HAP-1 (cell line): ENCODE measurements around the gene FGF12.
"Not testable (repeated sequence)": the region's sequence is repeated elsewhere in the genome, so short reads cannot be mapped to it uniquely, and the experiment has no call there.

Experiments
- DNase-seq, 2 experiments: peaks; one replicate each; pipeline ENCODE4 v3.0.0-alpha.2; 2016 to 2020; ENCODE audit warnings: low spot score in 2 of 2
- H3K27me3 ChIP-seq: fragments of 250-450 bp; sonication (Bioruptor Pico); 2 replicates; pipeline ENCODE4 v1.5.1; 2020; ENCODE audit warnings: low read depth, mild to moderate bottlenecking, moderate library complexity
- H3K36me3 ChIP-seq: fragments of 250-450 bp; sonication (Bioruptor Pico); replicated peaks from 2 replicates; pipeline ENCODE4 v1.5.1; 2020; ENCODE audit warnings: mild to moderate bottlenecking
- H3K4me1 ChIP-seq: fragments of 250-450 bp; sonication (Bioruptor Pico); 2 replicates; pipeline ENCODE4 v1.5.1; 2020; ENCODE audit warnings: mild to moderate bottlenecking
- H3K4me3 ChIP-seq: fragments of 250-450 bp; sonication (Bioruptor Pico); 2 replicates; pipeline ENCODE4 v1.5.1; 2020; ENCODE audit warnings: mild to moderate bottlenecking, moderate library complexity
- H3K9me3 ChIP-seq: fragments of 250-450 bp; sonication (Bioruptor Pico); 2 replicates; pipeline ENCODE4 v1.5.1; 2020; ENCODE audit warnings: mild to moderate bottlenecking, moderate library complexity
- in situ Hi-C: fragments of 300-500 bp; cut with MboI; formaldehyde crosslinking; loops from 3 replicates; pipeline ENCODE4 v1.14.3; 2020; ENCODE audit warnings: low sequenced_read_pairs, inconsistent platforms, mixed read lengths

Gene FGF12

GRCh38 chr3:192718156-192718555, 9.2 kb downstream of the FGF12 start:
- Histone ChIP-seq H3K4me1 (no peaks in the 10 kb centered on the region), H3K4me3 (no peak overlapping the region), H3K27me3 (peaks cover 2% of the 10 kb centered on the region; the same call in 1 of the 2 replicates), H3K36me3 (no peaks in the 10 kb centered on the region), H3K9me3 (no peaks in the 10 kb centered on the region)
- in situ Hi-C loops = no loop called here
- DNase-seq = peak in 1 of 2 experiments; percentile 17

DNA sequence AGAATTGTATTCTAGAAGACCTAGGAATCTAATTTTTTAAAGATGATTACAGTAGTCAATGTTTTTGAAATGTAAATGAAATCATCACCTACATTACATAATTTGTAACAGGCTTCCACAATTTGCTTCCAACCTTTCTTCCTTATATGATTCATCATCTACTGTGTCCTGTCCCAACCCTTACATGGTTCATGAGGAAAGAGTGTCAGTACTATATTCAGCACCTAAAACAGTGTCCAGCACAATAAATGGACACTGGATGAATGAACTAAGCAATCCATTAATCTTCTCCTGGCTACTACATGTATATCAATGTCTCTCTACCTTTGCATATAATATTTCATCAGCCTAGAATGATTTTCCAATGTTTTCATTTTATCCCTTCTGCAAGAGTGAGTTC, 12.2 kb downstream of the FGF12 start:
- H3K4me3 ChIP-seq = no peak overlapping the region
- no peaks in the 10 kb centered on the region for H3K4me1 ChIP-seq
- no peaks in the 10 kb centered on the region for H3K36me3 ChIP-seq
- in situ Hi-C loops = no loop called here
- H3K9me3 ChIP-seq = no peaks in the 10 kb centered on the region
- no peak for DNase-seq
- no peaks in the 10 kb centered on the region; the same call in 1 of the 2 replicates for H3K27me3 ChIP-seq

DNA sequence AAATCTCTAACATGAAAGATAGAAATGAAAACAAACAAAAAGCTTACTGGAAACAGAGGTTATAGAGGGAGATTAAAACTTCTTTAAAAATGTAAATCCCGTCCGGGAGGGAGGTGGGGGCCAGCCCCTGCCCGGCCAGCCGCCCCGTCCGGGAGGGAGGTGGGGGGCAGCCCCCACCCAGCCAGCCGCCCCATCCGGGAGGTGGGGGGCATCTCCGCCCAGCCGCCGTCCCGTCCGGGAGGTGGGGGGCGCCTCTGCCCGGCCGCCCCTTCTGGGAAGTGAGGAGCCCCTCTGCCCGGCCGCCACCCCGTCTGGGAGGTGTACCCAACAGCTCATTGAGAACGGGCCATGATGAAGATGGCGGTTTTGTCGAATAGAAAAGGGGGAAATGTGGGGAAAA, 16.2 kb downstream of the FGF12 start:
- H3K9me3 ChIP-seq, H3K36me3 ChIP-seq, H3K4me1 ChIP-seq, DNase-seq, H3K4me3 ChIP-seq, H3K27me3 ChIP-seq, in situ Hi-C loops: not testable (repeated sequence)

GRCh38 chr3:192710366-192710765, 17.0 kb downstream of the FGF12 start:
- no peak overlapping the region for H3K4me3 ChIP-seq
- DNase-seq = no peak
- H3K4me1 ChIP-seq = no peaks in the 10 kb centered on the region; the same call in 1 of the 2 replicates
- no peaks in the 10 kb centered on the region for H3K9me3 ChIP-seq
- H3K36me3 ChIP-seq = no peaks in the 10 kb centered on the region
- in situ Hi-C loops = no loop called here
- H3K27me3 ChIP-seq = no peaks in the 10 kb centered on the region

DNA sequence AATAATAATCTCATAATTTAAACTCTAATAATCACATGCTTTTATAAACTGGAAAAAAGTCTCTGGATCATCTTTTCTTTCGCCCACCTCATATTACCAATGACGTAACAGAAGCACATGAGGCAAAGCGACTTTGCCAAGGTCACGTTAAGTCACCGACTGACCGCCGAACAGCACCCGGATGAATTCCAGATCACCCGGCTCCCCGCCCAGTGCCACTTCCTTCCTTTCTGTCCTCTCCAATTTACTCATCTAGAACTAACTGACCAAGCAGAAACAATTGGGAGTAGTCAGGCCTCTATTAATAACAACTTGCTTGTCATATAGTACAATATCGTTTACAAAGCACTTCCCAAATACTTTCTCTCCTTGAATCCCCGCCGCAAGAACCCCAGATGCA, 21.1 kb downstream of the FGF12 start:
- no peak for DNase-seq
- in situ Hi-C loops = no loop called here
- Histone ChIP-seq H3K36me3 (no peaks in the 10 kb centered on the region), H3K4me3 (no peak overlapping the region), H3K4me1 (no peaks in the 10 kb centered on the region; the same call in 1 of the 2 replicates), H3K9me3 (no peaks in the 10 kb centered on the region), H3K27me3 (no peaks in the 10 kb centered on the region)

DNA sequence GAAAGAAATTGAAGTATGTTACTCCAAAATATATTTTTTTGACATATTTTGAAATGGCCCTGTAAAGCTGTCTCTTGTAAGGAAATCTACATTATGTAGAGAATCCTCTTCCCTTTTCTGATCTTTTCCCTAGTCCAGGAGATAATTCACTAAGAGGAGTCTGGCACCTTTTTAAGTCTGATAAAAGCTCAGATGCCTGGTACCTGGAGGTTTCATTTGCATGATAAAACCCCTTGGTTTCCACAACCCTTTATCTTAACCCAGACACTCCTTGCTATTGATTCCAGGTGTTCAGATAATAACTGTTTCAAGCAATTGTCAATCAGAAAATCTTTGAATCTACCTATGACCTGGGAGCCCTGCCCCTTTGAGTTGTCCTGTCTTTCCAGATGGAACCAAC, 26.5 kb downstream of the FGF12 start:
- Histone ChIP-seq H3K4me3 (no peak overlapping the region), H3K27me3 (no peaks in the 10 kb centered on the region), H3K4me1 (no peaks in the 10 kb centered on the region), H3K9me3 (no peaks in the 10 kb centered on the region), H3K36me3 (no peaks in the 10 kb centered on the region)
- no peak for DNase-seq
- in situ Hi-C loops = no loop called here

GRCh38 chr3:192696943-192697587, 30.3 kb downstream of the FGF12 start:
- no peaks in the 10 kb centered on the region for H3K27me3 ChIP-seq
- no peak overlapping the region for H3K4me3 ChIP-seq
- in situ Hi-C loops = no loop called here
- no peak for DNase-seq
- H3K36me3 ChIP-seq = no peaks in the 10 kb centered on the region
- H3K9me3 ChIP-seq = no peaks in the 10 kb centered on the region
- H3K4me1 ChIP-seq = no peaks in the 10 kb centered on the region

DNA sequence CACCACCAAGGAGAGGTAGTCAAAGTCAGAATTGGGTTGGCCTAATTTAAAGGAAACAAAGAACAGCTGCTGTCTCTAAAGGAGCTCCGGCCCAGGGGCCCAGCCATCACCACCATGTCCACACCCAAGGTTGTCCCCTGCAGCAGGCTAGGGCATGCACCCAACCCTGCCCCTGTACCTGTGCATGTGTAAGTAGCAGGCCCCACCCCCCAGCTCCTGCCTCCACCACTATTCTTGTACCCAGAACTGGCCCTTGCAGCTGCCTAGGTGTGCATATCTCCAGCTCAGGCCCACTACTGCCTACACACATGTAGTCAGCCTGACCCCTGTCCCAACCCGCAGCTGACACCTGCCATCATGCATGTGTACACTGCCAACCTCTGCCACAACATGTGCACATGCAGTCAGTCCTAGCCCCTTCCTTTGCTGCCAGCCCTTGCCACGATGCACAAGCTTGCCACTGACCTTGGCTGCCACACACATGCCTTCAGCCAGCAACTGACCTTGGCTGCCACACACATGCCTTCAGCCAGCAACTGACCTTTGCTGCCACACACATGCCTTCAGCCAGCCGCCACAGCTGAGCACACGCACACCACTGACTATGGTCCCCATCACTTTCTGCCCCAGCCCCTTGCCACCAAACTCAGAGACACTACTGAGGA, 39.7 kb downstream of the FGF12 start:
- DNase-seq = no peak
- H3K4me1 ChIP-seq = no peaks in the 10 kb centered on the region
- no peaks in the 10 kb centered on the region for H3K27me3 ChIP-seq
- in situ Hi-C loops = no loop called here
- H3K4me3 ChIP-seq = no peak overlapping the region
- H3K9me3 ChIP-seq = no peaks in the 10 kb centered on the region
- H3K36me3 ChIP-seq = no peaks in the 10 kb centered on the region

DNA sequence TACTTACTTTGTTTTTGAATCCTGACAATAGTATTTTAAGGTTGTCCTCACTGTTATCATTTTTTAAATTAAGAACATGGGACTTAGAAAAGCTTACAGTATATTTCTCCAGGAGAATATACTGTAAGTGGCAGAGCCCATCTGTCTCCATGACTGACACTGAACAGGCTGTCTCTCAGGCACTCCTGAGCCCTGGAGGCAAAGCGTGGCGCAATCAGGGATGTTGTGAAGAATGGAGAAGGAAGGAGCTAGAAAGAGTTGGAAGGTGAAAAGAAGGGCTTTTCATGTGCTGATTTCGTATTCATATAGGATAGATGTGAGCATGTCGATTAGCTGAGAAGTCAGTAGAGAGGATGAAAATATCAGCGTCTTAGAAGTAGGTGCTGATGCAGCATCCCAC, 41.5 kb downstream of the FGF12 start:
- no peak for DNase-seq
- no peaks in the 10 kb centered on the region for H3K9me3 ChIP-seq
- no peaks in the 10 kb centered on the region for H3K27me3 ChIP-seq
- no peaks in the 10 kb centered on the region for H3K36me3 ChIP-seq
- in situ Hi-C loops = no loop called here
- H3K4me3 ChIP-seq = no peak overlapping the region
- no peaks in the 10 kb centered on the region for H3K4me1 ChIP-seq

GRCh38 chr3:192684151-192684550, 43.2 kb downstream of the FGF12 start:
- Histone ChIP-seq H3K36me3 (no peaks in the 10 kb centered on the region), H3K4me3 (no peak overlapping the region), H3K9me3 (no peaks in the 10 kb centered on the region), H3K27me3 (no peaks in the 10 kb centered on the region), H3K4me1 (no peaks in the 10 kb centered on the region)
- DNase-seq = no peak
- in situ Hi-C loops = no loop called here

- no peak for DNase-seq
- in situ Hi-C loops = no loop called here
- H3K4me3 ChIP-seq = no peak overlapping the region
- H3K27me3 ChIP-seq = no peaks in the 10 kb centered on the region
- no peaks in the 10 kb centered on the region for H3K36me3 ChIP-seq
- no peaks in the 10 kb centered on the region for H3K4me1 ChIP-seq
- H3K9me3 ChIP-seq = no peaks in the 10 kb centered on the region
Measured at GRCh38 chr3:192675958-192676649, 51.2 kb downstream of the FGF12 start.

DNA sequence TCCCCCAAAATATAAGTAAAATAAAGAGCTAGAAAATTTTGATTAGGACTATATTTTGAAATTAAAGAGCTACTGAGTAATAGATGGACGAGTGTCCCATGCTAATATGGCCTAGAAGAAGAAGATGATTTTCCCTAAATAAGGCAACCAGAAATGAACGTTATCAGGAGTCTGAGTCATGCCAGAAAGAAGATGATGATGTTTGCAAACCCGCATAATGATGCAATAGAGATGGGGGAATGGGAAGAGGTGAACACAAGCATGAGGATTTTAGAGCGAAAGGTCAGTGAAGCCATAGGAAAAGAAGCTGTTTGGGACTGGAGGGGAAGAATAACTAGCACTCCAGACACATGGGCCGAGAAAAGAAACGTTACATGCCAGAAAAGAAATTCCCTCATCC, 71.7 kb downstream of the FGF12 start:
- Histone ChIP-seq H3K27me3 (no peaks in the 10 kb centered on the region; the same call in 1 of the 2 replicates), H3K4me3 (no peak overlapping the region), H3K9me3 (no peaks in the 10 kb centered on the region), H3K36me3 (no peaks in the 10 kb centered on the region), H3K4me1 (no peaks in the 10 kb centered on the region)
- in situ Hi-C loops = no loop called here
- no peak for DNase-seq

DNA sequence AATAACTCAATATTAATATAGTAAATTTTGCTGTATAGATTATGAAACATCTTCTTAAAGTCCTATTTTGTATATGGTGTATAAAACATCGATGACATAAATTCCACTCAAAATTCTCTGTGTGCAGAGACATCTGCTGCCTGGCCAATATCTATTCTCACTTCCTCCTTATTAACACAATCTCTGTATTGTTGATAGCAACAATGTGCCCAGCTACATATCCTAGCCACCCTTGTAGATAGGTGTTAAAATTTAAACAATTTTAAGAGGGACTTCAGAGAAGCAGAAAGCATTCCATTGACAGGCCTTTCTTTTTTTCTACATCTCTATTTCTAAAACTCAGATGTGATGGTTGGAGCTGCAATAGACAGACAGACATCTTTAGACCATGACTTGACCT, 72.3 kb downstream of the FGF12 start:
- H3K36me3 ChIP-seq = no peaks in the 10 kb centered on the region
- H3K27me3 ChIP-seq = no peaks in the 10 kb centered on the region; the same call in 1 of the 2 replicates
- DNase-seq = no peak
- in situ Hi-C loops = no loop called here
- no peaks in the 10 kb centered on the region for H3K9me3 ChIP-seq
- no peaks in the 10 kb centered on the region for H3K4me1 ChIP-seq
- H3K4me3 ChIP-seq = no peak overlapping the region

DNA sequence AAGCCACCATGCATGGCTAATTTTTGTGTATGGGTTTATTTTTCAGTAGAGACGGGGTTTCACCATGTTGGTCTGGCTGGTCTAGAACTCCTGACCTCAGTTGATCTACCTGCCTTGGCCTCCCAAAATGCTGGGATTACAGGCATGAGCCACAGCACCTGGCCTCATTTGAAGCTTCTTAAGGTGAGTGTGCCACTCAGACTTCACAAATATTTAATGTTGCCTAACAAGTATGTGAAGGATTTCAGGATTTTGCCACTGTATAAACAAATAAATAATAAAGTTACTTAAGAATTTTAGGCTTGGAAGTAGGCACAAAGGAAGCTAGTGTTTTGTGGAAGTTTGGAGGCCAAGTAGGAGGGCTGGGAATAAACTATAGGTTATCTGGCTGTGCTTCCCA, 73.5 kb downstream of the FGF12 start:
- no peak overlapping the region for H3K4me3 ChIP-seq
- H3K36me3 ChIP-seq = no peaks in the 10 kb centered on the region
- in situ Hi-C loops = no loop called here
- no peaks in the 10 kb centered on the region for H3K9me3 ChIP-seq
- DNase-seq = no peak
- no peaks in the 10 kb centered on the region; the same call in 1 of the 2 replicates for H3K27me3 ChIP-seq
- H3K4me1 ChIP-seq = no peaks in the 10 kb centered on the region
